ENCODE measurements around the gene COX10.
"Not testable (repeated sequence)": the region's sequence is repeated elsewhere in the genome, so short reads cannot be mapped to it uniquely, and the experiment has no call there.

The COX10 gene

GRCh38 chr17:14069251-14070021 lies at the start of gene COX10:
Gene COX10, plus strand, starts transcription at chr17:14069504. Its CDS starts 102 bp downstream, at chr17:14069606.
- DNase-seq = peak; percentile 49

GRCh38 chr17:14021651-14022294 lies 47.5 kb upstream of the COX10 start:
- DNase-seq = not testable (repeated sequence)

GRCh38 chr17:14029755-14030154 lies 39.5 kb upstream of the COX10 start:
- DNase-seq = not testable (repeated sequence)

- DNase-seq = no peak
Measured at GRCh38 chr17:14032234-14032633, 37.1 kb upstream of the COX10 start.

- DNase-seq = no peak
Measured at GRCh38 chr17:14033166-14033565, 36.1 kb upstream of the COX10 start.

- DNase-seq = no peak
Measured at GRCh38 chr17:14037453-14037852, 31.9 kb upstream of the COX10 start.

GRCh38 chr17:14038206-14038605 lies 31.1 kb upstream of the COX10 start:
- DNase-seq = no peak

GRCh38 chr17:14042411-14042810 lies 26.9 kb upstream of the COX10 start:
- DNase-seq = no peak

- no peak for DNase-seq
Measured at GRCh38 chr17:14044702-14045101, 24.6 kb upstream of the COX10 start.

GRCh38 chr17:14046978-14047377 lies 22.3 kb upstream of the COX10 start:
- DNase-seq = no peak

- DNase-seq = no peak
Measured at GRCh38 chr17:14047591-14047990, 21.7 kb upstream of the COX10 start.

GRCh38 chr17:14048169-14048568 lies 21.1 kb upstream of the COX10 start:
- no peak for DNase-seq

GRCh38 chr17:14050616-14051015 lies 18.7 kb upstream of the COX10 start:
- no peak for DNase-seq

GRCh38 chr17:14051692-14052091 lies 17.6 kb upstream of the COX10 start:
- DNase-seq = no peak

- no peak for DNase-seq
Measured at GRCh38 chr17:14052886-14053615, 16.3 kb upstream of the COX10 start.

- no peak for DNase-seq
Measured at GRCh38 chr17:14057591-14057990, 11.7 kb upstream of the COX10 start.

GRCh38 chr17:14058051-14058450 lies 11.3 kb upstream of the COX10 start:
- DNase-seq = no peak

- no peak for DNase-seq
Measured at GRCh38 chr17:14060706-14061105, 8.6 kb upstream of the COX10 start.

- DNase-seq = no peak
Measured at GRCh38 chr17:14061666-14062560, 7.4 kb upstream of the COX10 start.

GRCh38 chr17:14067347-14067746 lies 2.0 kb upstream of the COX10 start:
- no peak for DNase-seq

GRCh38 chr17:14068542-14069250 lies 608 bp upstream of the COX10 start:
- DNase-seq = no peak

GRCh38 chr17:14070344-14070984 lies 1.2 kb downstream of the COX10 start:
- DNase-seq = no peak
